ENCODE results near the gene FREM1.

Gene FREM1

DNA sequence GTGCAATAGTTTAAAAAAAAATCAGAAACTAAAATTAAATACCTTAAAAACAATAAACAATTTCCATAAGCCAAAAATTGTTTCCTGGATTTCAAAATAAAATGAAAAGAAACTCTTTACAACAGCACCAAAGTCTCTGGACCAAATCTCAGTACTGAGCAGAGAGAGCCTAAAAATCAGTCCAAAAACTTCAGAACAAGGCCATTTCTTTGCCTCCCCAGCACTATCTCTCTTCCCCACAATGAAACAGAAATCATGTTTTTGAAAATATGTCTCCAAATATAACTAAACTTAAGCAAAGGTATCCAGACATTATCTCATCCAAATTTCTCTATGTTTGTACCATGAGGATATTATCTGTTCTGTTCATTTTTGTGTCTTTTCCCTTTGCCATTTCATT lies 1.0 kb downstream of the FREM1 start:
- DNase-seq (ENCODE audit: low read depth in 2 of 2): no peak

DNA sequence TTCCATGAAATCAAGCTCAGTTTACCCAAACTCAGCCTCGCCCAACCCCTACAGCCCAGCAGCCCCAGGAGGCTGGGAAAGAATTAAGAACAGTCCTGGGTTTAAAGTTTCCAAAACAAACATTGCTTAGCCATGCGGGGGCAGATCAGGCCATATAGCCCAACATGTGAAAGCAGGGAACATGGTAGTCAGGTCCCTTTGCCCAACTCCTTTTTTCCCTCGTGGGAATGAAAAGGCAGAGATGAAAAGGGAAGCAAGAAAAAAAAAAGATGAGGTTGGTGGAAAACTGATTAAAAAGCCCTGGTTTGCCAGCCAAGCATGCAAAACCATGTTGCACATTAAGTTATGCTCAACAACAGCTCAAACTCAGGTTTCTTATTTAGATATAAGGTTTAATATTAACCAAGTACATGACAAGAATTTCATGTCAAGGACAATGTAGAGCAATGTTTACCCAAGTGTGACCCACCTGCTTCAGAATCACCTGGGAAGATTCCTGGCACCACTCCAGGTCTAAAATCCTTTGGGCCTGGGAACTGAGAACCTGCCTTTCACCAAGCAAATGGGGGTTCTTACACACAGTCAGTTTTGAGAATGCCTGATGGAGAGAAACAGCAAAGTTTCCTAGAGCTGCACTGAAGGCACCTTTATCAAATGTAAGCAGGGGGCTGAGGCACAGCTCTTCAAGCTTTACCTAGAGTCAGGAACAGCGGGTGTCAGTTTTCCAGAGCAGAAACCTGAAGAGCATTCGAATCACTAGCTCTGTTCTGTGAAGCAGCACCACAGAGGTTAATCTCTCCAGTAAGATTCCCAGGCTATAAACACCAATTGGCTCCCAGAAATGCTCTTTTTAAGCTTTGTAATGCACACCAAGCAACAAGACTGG lies 1.7 kb downstream of the FREM1 start:
- DNase-seq (ENCODE audit: low read depth in 2 of 2): no peak

DNA sequence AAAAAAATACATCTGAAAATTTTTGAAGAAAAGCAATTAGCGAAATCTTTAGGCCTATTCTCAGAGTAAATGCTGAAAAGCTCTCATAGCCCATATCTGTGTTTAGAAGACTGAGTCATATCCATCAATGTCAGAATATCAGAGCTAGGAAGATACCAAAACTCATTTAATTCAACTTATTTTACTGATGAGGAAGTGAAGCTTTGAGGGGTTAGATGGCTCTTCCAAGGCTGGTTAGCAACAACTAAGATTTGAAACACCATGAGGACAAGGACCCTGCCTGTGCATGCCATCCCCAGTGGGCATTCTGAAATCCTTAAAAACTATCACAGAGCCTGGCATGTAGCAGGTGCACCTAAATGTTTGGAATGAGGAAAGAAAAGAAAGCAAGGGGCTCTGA lies 2.5 kb downstream of the FREM1 start:
- DNase-seq (ENCODE audit: low read depth in 2 of 2): no peak

DNA sequence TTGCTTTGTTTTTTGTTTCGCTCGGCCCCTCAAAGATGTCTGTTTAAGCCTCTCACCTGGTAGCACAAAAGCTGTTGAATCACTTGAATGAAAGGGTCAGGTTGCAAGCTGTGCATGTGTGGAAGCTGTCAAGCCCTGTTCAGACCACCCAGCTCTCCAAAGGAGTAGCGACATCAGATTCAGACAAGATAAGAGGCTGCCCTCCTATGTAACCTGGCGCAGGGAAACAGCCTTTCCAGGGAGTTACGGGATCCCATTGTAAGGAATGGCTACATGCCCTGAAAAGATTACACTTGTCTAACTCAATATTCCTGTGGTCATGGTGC lies 2.9 kb downstream of the FREM1 start:
- DNase-seq (ENCODE audit: low read depth in 2 of 2): no peak

DNA sequence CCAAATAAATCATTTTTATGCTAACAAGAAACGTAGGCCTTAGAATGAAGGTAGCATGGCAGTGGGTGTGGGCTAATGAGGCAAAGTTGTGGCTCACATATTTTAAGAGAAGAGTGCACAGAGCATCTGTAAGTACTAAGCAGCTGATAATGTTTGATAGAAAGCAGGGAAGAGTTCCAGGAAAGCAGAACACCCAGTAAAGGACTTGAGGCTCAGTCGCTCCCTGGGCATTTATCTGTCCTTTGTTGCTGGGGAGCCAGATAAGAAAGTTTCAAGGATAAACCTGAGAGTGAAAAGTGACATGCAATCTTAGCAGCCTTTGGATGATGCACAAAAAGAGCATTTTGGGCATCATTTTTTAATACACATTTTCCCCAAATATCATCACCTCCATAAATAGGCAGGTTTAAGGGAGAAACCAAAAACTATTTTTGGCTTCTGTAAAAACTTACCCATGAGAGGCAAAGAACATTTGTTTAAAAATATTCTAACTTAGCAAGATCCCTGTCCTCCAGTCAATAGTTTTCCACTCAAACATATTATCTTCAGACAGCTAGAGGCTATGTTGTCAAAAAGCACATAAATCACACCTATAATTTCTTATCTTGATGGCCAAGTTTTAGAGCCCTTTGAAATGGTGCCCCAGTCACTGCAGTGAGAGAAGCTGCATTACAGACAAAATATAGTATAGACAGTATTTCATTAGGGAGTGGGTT lies 3.4 kb downstream of the FREM1 start:
- DNase-seq (ENCODE audit: low read depth in 2 of 2): no peak

DNA sequence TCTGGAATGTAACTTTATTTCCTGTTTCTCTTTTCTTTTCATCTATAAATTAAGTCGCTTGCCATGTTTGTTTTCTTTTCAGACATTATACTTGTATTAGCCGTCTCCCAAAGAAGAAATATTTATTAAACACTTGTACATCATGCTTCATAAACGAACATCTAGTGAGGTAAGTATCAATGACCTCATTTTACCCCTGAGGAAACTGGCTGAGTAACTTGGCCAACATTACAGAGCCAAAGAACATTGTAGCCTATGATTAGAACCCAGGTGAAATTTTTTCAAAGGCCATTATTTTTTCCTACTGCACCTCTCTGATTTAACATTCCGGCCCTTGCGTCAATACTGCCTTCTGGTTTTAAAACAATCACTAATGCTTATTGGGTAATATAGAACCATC lies 4.2 kb downstream of the FREM1 start:
- no peak for DNase-seq (ENCODE audit: low read depth in 2 of 2)

DNA sequence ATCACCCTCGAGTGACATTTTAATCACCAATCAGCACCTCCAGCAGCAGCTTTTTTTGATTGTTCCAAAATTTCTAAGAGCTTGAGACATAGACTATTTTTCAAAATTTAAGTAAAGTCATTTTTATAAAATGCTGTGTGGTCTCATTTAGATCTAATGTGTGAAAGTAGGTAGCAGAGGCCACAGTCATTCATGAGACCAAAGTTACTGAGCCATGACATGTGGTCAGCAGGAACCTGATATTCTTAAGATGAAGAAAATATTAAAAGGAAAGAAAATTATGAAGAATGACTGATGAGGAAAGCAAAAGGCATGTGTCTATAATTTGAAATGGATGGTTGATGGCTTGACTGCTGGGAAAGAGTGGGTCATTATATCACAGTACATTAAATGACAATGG lies 7.2 kb downstream of the FREM1 start:
- no peak for DNase-seq (ENCODE audit: low read depth in 2 of 2)

DNA sequence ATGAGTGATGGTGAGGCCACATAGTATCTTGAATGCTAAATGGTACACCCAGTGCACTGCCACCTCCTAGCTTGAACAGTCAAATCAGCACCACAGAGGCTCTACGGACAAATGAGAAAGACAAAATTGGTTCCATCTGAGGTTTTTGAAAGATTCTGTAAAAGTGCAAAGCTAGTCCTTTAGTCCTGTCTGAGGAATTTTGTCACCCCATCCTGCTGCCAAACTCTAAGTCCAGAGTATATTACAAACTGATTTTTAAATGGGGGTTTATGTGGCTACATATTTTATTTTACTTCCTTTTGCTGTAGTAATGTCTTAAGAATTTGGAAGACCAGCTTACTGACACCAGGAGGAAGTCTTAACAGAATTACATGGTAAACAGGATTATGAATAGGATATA lies 7.7 kb downstream of the FREM1 start:
- no peak for DNase-seq (ENCODE audit: low read depth in 2 of 2)

DNA sequence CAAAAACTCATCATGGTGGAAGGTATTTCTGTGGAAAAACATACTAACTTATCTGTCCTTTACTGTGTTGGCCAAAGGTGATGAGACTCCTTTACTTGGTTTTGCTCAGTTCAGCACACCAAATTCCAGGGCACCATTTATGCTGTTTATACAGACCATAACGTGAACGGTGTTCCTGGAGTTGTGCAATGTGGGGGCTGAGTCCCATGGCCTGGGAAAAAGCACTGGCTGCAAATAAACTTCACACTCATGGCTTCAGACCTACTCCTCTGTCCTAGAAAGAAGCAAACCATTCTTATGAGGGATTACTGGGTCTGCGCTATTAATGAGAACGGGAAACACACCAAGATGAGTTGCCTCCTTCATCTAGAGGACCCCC lies 10.4 kb downstream of the FREM1 start:
- no peak for DNase-seq (ENCODE audit: low read depth in 2 of 2)

DNA sequence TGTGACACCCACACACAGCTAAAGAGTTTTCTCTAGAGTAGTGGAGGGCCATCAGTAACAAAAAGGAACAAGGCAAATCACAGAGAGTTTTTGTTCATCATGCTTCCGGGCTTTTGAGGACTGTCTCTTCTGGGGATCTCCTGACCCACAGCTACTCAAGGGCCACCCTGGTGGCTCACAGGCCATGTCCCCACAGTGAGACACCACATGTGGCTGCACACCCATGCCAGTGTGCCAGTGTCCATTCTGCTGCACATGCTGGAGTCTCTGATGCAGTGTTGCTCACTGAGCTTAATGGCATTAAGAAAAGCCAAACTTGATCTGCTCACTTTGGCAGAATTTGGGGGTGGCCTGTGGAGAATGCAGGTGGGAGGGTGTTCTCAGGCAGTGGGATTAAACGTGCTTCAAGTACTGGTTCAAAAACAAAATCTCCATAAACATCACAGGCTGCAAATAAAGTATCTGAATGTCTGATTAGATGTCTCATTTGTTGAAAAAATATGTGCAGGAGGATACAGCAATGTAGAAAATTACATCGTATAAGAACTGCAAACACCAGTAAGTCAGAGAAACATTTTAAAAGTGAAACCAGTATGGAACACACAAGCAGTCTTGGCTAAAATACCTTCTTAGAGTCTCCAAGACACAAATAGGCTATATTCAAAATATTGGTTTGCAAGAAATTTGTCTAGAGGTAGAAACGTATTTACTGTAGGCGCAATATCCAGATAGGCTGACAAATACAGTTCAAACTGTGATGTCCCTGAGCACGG lies 11.0 kb downstream of the FREM1 start:
- DNase-seq (ENCODE audit: low read depth in 2 of 2): no peak

DNA sequence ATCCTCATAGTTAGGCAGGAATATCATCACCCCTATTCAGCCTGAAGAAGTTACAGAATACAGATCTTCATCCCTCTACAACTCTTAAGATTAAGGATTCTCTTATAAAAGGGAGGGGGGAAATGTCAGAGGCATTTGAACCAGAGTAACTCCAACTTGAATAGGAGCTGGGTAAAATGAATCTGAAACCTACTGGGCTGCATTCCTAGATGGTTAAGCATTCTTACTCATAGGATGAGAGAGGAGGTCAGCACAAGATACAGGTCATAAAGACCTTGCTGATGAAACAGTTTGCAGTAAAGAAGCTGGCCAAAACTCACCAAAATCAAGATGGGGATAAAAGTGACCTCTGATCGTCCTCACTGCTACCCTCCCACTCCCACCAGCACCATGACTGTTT lies 14.4 kb downstream of the FREM1 start:
- DNase-seq (ENCODE audit: low read depth in 2 of 2): no peak

DNA sequence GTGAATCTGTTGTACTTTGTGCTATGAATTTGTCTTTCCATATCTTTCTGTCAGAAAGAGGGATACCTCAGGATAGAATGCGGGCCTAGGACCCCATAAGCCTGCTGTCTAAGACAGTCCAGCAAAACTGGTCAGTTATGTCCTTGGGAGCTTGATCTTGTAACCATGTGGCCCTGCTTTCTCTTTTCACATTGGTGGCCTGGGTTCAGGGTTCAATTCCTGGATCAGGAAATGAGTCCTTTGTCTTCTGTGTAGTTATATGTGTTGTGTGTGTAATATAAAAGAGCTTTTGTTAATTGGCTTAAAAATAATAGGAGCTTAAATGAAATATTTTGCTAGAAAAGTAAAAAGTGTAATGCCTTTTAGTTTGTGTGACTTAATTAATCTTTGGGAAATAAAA lies 16.9 kb downstream of the FREM1 start:
- DNase-seq (ENCODE audit: low read depth in 2 of 2): no peak

DNA sequence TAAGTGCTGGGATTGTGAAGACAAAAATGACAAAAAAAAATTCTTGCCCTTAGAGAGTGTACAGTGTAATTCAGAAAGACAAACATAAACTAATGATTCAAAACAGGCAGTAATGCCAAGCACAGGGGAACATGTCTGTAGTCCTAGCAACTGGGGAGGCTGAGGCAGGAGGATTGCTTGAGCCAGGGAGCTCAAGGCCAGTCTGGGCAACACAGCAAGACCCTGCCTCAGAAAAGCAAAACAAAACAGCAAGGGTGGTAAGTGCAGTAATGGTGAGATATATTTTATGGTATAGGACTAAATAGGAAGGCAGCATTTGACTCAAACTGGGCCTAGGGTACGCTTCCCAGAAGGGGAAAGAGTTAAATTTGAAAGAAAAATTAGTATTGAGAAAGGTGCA lies 18.9 kb downstream of the FREM1 start:
- no peak for DNase-seq (ENCODE audit: low read depth in 2 of 2)

DNA sequence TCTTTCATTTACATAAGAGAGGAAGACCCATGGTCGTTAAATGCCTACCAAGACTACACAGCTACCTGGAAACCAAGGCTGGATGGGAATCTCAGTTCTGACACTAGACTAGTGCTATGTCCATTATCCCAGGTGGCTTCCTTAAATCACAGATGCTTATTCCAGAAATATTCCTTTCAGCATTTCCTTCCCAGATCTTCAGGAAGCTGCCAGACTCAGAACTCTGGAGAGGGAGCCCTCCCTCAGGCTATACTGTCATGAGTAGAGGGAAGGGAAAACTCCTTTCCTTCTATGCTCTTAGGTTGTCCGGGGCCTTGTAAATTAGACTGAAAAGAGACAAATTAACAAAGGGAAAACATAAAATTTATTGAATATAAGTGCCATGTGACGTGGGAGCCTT lies 20.8 kb downstream of the FREM1 start:
- no peak for DNase-seq (ENCODE audit: low read depth in 2 of 2)

DNA sequence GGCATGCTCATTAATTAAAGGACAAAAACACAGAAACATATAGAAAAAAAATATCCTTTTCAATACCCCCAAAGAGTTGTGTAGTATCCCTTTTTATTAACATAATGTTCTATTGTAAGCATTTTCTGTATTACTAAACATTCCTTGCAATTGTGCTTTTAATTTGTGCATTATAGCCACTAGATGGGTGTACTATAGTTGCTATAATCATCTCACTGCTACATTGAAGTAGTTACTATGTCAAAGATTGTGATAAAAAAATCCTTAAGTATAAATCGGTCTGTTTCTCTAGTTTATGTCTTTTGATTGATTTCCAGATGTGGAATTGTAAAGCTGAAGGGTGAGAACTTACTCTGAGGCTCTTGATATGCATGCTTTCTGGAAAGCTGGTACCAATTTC lies 21.4 kb downstream of the FREM1 start:
- no peak for DNase-seq (ENCODE audit: low read depth in 2 of 2)

DNA sequence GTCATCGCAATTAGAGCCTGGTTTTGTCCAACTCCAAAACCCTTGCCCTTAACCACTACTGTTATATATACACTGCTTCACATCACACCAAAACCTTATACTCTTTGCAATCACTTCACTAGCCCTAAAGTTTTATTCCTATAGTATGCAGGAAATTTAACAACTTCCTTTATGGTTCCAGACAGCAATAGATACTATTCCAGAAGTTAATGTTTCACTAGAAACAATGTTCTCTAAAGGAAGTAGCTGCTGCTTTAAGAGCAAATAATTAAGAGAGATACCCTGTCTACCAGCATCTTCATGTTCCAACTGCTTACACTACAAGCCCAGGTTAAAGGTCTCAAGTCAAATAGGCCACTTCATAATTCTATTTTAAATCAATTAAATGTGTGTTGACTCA lies 22.0 kb downstream of the FREM1 start:
- DNase-seq (ENCODE audit: low read depth in 2 of 2): no peak

DNA sequence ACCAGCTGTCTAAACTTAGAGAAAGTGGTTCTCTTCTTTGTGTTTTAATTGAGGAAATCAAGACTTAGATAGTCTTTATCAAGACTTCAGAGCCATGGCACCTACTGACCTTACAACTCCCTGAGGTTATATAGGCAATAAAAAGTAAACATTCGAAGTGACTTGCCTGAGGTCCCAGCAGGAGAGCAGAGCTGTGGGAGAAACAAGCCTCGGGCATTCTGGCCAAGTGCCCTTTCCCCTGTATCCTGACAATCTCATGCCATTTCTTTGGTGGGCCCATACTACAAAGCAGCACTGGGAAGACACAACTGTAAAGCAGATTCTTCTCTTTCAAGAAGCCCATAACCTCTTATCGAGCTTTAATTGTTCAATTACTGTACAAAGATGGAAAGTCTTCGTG lies 23.1 kb downstream of the FREM1 start:
- DNase-seq (ENCODE audit: low read depth in 2 of 2): no peak

DNA sequence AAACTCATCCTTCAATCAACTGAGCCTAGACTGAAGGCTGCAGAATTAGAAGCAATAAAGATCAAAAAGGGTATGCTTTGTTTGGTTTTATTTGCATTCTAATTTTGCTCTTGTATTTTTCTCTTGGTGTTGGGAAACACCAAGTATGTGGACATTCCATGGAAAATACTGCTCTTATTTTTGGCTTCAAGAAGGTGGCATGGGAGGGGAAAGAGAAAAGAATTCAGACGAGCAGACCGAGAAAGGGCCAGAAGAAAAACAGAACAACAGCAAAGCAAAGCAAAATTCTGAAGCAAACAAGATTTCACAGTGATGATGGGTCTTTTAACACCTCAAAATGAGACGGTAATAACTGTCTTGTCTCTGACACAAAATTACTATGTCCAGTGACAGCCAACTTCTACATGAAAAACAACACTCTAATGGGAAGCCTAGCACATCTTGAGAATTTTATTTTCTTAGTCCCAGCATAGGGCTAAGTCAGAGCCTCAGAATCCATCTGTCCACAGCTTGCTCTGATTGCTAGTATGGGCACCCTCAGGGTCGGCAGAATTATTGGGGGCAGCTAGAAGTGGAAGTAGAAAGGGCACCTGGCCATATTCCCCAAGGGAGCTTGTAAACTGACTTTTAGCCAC lies 26.8 kb downstream of the FREM1 start:
- no peak for DNase-seq (ENCODE audit: low read depth in 2 of 2)

DNA sequence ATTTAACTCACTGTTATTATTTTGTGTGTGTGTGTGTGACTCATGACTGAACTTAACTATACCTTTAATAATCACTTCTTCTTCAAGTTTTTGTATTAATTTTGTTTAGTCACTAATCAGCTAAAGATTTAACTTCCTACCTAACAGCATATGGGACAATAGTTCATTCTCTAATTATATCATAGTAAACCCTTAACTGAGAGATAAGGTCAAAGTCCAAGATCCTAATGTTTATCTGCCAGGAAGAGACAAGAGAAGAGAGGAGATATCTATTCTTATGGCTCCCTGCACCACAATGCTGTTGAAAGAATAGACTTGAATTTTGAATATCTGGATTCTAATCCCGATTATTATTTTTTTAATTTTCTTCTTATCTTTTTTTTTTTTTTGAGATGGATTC lies 28.1 kb downstream of the FREM1 start:
- DNase-seq (ENCODE audit: low read depth in 2 of 2): no peak

DNA sequence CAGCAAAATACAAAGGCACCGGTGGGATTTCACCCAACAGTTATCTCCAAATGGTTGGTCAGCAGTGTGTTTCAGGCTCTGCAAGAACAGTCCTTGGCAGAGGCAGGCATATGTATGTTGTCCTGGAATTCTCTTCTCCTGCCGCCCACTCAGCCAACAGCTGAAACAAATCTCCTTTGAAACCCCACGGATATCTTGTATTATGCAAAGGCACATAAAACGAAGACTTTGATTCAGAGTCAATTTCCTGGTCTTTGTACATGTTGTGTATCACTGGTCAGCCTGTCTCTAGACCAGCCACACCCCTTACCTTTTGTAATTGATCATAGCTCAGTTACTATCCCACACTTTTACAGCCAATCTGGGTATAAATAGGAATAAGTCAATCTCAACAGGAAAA lies 29.2 kb downstream of the FREM1 start:
- no peak for DNase-seq (ENCODE audit: low read depth in 2 of 2)

DNA sequence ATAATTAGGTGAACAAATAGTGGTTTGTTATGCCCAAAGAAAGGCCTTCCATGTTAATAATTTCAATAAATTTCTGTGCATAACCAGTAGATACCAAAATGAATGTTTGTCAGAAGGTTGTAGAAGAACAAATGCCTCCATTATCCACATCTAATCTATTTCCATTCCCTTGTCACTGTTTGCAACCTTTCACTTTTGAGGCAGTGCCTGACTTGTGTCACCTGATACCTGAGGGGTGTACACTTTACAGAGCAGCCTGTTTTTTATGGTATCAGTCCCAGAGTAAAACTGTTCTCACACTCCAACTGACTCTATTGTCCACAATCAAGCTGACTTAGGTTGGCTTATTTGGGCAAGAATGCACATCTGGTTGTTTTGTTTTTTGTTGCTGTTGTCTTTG lies 40.1 kb downstream of the FREM1 start:
- no peak for DNase-seq (ENCODE audit: low read depth in 2 of 2)

DNA sequence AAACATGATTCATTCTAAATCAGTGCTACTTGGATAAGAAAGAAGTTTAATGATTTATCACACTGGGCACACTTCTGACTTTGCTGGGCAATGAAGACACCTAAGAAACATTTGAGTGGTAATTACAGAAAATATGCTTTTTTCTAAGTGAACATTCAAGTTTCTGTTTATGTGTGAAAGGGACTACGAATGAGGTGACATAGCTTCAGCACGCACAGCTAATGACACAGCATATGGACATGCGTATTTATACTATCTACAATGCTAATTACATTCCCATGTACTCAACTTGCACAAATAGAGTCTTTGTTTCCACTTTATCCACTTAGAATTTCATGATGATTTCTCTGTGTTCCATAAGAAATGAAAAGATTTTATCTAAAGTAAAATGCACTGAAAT lies 40.6 kb downstream of the FREM1 start:
- DNase-seq (ENCODE audit: low read depth in 2 of 2): no peak
